LoVo (cell line): Measurements from ENCODE around the gene FRMD4A.
"Not testable (repeated sequence)": the region's sequence is repeated elsewhere in the genome, so short reads cannot be mapped to it uniquely, and the experiment has no call there.

ENCODE experiments used
- DNase-seq: peaks from one replicate; pipeline ENCODE4 v3.0.0-alpha.2; 2016; ENCODE audit warnings: low spot score

The FRMD4A gene

DNA sequence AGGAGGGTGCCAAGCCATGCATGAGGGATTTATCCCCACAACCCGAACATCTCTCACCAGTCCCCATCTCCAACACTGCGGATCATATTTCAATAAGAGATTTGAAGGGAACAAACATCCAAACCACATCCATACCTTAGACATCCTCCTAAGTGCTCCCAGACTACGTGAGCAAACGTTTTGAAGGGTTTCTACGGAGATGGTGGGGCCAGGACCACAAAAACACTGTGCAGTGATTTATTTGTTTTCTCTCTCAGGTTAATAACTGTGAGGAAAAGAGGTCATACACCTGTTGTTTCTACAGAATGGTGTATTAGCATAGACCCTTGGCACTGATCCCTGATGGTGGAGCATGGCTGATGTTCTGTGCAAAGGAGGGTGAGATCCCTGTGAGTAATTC, 277.8 kb downstream of the FRMD4A start:
- DNase-seq: no peak

DNA sequence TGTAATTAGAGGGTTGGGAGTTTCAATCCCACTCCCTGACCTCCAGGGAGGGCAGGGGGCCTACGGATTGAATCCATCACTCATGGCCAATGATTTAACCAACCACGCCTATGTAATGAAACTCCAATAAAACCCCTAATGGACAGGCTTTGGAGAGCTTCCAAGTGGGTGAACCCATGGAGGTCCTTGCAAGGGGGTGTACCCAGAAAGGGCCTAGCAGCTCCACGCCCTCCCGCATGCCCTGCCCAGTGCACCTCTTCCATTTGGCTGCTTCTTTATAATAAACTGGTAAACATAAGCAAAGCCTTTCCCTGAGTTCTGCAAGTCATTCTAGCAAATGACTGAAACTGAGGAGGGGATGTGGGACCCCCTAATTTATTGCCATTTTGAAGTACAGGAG, 280.1 kb downstream of the FRMD4A start:
- DNase-seq: no peak

DNA sequence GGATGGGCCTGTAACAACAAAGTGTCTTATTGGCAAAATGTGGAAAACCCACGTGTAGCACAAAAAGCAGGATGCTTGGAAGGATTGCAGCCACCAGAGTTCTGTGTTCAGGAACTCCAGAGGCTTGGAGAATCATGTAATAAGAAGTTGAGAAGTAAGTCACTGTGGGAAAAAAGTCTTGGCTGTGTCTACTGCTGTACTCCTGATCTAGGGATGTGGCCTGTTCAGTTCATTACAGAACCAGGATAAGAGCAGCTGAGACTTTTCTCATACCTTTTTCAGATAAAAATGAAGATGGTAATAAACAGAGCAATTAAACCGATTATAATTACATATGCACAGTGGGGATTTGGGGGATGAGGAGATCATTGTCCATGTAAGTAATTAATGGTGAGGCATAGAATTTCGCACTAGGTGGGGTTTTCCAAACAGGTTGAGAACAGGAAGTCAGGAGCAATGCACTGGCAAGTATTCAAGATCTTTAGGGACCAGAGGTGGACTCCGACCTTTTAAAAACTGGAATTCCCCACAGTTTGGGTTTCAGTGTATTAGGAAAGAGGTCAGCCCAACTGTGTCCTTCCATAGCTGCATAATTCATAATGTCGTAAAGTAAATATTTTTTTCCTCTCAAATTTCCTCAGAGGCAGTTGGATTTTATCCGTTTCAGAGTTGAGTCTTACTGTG, 281.7 kb downstream of the FRMD4A start:
- DNase-seq: no peak

DNA sequence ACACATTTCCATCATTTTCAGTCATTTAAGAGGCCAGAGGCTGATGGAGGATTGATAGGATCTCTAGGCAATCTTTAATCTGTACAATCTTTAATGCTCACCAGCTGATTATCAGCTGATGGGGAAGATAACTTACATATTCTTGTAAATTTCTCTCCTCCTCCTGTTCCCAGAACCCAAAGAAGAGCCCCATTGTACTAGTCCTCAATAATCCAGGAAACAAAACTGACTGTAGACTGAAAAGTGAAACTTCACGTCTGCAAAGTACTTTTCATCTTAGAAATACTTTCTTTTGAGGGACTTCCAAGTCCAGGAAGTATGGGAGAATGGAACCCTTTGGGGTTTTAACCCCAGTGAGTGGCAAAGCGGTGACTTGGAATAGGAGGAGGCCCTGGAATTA, 283.3 kb downstream of the FRMD4A start:
- no peak for DNase-seq

DNA sequence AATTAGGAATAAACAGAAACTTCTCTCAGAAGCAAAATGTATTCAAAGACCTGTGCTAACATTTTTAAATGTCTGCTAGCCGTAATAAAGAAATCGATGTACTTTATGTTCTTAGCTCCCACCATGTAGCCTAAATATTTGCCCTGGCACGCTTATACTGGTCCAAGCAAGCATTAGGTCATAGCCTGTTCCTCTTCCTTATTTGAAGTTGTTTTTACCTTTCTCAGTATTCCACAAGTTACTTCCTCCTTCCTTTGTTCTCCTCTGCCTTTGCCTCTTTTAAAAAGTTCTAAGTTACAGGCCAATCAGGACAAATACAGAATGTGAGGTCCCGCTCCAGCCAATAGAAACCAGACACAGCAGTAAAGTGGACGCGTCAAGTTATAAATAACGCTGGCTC, 288.7 kb downstream of the FRMD4A start:
- not testable (repeated sequence) for DNase-seq

DNA sequence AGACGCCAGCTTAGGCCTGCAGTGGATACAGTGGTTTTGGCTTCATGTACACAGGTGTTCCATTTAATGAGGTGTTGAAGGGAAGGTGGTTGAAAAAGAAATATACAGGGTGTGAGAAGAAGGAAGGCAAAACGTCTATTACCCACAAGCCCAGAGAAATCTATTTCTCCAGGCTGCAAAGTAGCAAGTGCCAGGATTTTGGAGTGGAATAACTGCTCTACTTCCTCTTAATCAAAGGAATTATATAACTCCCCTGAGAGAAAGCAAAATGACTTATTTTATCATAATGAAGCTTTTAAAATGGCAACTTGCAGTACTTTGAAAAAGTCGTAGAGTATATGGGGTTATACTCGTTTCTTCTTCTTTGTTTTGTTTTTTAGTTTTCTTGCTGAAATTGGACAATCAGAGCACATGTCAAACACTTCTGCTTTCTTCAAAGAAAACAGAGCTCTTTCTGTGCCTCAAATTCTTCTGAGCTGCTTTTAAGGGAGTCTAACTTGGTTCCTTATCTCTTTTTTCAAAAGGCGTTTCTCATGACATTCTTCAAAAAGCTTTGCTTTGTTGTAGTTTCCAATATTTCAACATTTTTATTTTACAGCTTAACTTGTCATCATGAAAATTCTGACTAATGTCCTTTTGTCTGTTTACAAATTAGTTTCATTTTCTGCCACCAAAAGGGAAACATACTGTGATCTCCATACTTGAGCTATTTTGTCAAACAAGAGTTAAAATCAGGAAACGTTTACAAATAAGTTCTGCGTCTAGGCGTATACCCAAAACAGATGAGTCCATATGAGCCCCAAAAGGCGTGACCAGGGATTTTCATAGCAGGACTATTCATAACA, 289.7 kb downstream of the FRMD4A start:
- no peak for DNase-seq

DNA sequence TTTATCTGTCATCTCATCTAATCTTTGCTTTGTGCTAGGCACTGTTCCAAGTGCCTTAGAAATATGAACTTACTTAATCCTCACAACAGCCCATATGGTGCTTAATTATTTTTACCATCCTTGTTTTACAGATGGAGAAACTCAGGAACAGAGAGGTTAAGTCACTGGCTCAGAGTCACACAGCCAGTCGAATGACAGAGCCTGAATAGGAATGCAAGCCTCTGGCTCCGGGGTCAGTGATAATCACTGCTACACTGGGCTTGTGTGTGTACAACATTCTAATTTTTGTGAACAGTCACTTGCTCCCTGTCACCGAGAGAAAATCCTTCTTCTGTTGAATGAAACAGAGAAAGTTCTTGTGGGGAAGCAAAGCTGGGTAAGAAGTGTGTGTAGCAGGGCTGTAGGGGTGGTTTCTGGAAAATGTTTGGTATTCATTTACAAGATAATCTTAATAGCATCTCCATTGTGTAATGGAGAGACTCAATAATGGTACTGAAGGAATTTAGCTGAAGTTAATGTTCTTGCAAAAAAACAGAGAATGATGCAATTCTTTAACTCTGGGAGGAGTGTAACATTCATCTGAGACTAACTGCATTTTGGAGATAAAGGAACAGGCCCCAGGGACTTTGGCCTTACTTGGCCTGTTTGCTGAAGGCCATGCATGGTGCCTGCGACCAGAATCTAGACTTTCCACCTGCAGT, 290.6 kb downstream of the FRMD4A start:
- DNase-seq: no peak

DNA sequence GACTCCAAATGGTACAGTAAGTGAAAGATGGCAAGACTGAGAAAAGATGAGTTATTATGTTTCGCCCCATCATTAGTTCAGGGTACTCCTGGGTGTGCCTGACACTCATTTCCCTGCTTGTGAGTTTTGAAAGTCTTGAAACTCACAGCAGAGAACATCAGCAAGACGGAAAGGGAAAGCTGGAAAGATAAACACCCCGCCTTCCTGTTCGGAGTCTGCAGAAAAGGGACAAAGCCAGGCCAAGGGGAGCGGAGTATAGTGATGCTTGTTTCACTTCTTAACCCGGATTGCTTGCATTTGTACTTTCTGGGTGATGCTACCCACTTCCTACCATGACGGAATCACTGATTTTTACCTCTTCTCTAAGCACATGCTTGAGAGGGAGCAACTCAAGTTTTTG, 294.5 kb downstream of the FRMD4A start:
- no peak for DNase-seq

DNA sequence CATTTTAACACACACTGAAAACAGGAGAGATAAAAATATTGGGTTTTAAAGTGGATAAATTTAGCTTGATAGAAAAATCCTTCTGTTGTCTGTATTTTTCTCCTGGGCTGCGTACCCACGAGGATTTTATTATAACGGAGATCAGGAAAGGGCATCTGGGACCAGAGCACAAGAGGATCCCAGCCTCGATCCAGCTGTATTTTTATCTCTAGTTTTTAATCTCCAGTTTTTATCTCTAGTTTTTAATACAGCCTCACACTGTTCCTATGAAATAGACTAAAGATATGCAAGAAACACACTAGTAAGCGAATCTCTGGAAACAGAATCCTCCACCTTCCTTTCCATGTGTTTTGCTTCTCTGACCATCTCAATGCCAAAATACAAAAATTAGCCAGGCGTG, 295.2 kb downstream of the FRMD4A start:
- DNase-seq: no peak

DNA sequence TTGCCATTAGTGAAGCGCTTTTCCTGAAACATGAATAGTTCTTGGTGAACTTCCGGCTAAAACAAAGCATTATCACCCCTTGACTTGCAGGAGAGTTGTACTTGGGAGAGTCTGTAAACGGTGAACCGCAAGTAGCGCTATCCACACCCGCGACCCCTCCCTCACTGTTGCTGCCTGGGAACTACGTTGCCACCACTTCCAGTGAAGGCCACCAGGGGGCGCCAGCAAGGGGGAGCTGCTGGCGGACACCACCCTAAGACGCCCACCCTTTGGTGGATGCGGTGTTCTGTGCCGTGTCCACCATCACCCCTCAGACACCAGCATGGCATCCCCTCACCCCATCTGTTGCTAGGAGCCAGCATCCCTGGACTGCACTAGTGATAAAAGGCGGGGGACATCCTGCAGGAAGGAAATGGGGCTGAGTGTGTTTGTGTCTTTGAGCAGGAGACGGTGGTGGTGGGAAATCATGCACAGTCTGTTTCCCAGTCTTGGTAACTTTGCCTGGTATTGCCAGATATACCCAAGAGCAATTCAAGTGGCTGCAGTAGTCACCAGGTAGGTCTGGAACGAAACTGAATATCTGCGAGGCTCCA, 298.2 kb downstream of the FRMD4A start:
- no peak for DNase-seq

DNA sequence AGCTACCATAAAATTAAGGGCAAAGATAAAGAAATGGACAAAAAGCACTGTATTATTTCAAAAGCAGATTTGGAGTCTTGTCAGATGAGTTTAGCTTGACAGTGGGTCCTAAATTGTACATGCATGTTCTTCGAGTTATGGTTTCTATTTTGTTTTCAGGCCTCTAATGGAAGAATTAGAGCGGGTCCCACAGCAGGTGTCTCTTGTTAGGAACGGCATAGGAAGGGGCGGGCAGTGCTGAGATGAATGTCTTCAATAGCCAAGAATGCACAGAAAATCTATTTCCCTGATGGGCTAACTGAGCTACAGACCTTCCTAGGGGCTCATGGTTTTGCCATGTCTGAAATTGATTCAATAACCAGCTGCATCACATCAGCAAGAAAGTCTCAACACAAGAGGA, 304.4 kb downstream of the FRMD4A start:
- no peak for DNase-seq

DNA sequence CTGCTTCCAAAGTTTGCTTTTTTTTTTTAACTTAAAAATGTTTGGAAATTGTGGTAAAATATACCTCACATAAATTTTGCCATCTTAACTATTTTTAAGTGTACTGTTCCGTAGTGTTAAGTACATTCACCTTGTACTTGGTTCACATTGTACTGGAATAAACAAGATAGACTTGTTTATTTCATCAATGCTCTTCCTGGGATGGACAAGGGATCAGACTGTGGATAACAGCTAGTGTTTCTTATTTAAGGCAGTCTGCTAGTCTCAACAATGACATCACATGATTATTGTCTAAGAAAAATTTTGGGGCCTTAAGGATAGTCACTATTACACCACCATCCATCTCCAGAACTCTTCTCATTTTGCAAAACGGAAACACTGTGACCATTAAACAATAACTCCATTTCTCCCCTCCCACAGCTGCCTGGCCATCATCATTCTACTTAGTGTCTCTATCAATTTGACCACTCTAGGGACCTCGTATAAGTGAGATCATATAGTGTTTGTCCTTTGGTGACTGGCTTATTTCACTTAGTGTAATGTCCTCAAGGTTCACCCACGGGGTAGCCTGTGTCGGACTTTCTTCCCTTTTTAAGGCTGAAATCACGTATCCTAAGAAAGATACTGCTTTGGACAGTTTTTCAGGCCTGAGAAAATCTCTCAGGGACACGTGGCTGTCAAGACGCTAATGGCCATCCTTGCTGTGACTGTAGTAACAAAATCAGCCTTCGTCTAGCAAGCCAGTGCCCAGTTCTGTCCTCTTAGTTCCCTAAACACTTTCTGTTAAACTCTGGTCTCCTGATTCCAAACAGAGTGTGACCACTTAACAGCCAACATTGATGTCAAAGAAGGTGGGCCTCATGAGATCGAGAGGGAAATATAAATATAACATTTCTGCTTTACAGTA, 305.2 kb downstream of the FRMD4A start:
- no peak for DNase-seq

DNA sequence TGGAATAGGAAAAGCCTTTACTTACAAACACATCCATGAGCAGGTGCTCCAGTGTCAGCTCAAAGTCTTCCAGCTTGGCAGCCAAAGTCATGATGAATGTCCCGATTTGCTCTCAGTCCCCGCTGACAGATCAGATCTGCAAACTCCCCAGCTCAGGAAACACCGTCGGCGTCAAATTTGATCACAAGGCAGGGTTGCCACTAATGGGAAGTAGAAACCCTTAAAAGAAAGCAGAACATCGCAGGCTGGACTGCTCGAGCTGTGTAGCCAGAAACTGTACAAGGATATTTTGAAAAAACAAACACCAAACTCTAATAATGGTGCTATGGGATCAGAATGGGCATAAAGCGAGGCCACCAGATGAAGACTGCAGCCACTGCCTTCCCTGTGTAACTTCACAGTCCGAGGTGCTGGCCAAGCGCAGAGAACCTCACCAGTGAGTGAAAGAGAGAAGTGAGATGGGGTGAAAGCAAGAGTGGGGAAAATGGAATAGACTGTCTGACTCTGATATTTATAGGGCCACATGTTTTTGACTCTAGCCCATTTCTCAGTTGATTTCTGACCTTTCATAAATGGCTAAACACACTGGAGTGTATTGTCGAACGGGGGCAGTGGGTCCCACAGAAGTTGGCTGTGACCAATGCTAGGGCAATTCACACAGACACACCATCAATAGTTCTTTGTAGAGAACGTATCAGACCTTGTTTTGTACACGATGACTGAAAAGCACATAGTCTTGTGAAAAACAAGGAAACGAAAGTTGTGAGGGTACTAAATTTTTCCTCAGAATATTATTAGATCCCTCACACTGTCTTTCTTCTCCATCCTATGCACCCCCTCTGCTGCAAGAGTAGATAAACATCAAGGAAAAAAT, 306.2 kb downstream of the FRMD4A start:
- DNase-seq: no peak

DNA sequence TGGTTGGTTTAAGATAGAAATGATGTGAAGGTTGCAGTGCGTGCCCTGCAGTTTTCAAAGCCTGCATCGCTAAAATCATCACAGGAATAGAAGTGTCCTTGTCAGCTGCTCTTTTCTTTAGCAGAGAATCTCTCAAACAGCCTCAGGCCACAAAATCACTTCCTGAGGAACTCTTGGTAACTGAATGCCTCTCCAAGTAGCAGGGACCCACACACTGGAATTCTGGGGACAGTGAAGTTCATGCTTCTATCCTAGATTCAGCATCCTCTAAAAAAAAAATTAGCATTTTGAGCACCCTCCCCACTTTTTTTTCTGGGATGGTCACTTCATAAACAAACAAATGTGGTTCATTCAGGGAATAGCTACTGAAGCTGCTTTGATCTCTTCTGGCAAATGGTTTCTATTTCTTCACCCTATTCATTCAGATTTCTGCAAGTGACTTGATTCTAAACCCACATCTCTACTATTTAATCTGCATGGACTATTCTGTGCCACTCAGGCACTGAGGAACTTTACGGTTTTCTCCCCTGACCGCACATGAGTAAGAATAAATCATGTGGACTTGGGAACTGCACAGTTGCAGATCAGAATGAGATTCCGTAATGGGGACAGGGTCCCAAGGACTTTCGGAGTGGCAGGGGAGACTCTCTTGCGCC, 306.9 kb downstream of the FRMD4A start:
- no peak for DNase-seq

DNA sequence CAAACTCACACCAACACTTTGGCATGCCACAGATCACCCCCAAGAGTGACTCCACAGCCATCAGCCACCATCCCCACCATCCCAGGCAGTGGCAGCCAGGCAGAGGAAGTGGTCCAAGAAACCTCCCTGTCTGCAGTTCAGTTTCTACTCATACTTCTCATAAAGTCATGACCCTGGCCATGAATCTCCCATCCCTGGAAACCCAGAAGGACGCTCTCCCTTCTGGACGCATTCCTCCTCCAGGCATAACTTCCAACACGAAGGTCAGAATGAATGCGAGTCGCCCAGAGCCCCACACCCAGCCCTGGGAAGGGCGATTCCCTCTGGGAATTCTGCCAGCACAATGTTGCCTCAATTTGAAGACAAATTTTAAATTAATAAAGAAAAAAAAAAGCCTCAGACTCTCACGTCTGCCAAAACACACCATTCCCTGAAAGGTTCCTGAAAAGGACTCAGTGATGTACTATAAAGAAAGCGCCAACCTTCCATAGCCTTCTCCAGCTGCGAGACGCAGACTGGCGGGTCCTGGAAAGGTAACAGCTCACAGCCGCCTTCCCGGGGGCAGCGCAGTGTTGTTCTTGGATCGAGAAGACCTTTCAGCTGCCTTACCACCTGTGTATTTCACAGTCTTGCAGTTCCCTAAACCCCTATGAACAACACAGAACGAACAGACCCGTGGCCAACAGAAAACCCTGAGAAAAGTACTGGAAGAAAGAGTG, 307.6 kb downstream of the FRMD4A start:
- DNase-seq: no peak

DNA sequence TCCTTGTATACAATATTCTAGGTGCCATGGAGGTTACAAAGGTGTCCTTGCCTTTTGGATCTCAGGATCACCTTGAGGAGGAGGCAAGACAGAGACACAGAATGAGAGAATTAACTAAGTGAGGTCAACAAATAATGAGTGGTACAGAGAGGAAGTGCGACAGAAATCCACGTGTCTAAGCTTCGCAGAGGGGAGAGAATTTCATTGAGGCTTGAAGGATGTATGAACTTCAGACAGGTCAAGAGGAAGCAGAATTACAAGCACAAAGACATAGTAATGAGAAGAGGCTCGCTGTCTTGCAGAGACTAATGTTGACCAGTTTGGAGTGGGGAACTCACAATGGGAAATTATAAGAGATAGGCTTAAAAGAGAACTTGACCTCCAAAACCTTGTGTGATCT, 308.7 kb downstream of the FRMD4A start:
- DNase-seq: no peak

DNA sequence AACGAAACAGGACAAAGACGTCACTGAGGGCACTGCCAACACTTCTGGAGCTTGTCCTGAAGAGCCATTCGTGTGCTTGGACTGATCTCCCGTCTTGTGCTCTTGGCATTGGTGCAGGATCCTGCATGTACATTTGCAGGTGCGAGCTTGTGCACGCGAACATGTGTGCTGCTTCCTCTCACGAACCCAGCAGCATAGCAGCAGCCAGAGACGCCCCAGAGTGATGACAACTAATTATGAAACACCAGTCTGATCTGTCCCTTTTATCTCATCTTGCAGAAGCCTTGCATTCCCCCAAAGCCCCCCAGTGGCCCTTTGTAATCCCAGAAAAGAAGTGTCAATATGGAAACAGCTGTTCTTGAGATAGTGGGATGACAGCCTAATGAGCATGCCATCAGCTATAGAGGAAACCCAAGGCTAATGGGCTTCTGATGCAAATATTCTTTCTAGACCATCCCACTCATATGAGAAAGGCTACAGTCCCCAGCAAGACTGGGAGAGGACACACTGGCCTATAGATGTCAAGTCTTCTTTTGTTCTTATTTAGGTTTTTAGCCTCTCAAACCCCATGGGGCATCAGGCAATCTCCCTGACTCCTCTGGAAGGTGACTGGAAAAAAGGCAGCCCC, 310.6 kb downstream of the FRMD4A start:
- no peak for DNase-seq

DNA sequence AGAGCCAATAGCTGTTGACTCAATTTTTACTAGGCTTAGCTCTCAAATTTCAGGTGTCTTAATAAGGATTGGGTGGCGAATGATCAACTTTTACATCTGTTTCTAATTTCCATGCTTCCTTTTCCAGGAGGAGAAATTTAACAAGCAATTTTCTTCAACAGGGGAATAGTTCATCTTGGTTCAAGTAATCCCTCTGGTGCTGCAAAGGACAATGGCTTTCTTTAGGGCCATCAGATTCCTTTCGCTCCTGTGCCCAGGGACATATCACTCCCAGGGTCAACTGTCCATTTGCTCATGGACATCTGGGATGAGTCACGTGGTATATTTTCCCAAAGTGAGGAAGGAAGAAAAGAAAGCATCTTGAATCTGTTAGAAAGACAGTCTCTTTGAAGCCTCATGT, 313.3 kb downstream of the FRMD4A start:
- DNase-seq: no peak

DNA sequence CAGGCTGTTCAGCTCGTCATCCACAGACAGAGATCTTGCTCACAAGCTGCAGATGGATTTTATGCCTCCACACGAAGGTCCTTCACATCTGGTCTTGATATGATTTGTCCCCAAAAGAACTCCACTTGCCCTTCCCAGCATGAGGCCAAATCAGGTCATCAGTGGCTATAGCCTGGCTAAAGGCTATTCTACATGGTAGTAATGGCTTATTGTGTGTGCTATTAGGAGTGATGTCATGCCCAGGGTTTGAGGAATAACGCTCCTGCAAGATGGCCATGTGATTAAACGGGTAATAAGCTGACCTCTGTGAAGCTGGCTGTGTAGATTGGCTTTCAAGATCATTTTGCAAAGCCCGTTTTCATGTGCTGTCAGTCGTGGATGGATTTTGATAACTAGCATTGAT, 313.8 kb downstream of the FRMD4A start:
- no peak for DNase-seq
